OCI-LY3 (cell line): ENCODE results near the gene STOML2.

ENCODE experiments used
- CTCF ChIP-seq: fragments of 200-600, 300-600 bp; sonication (generic); IDR thresholded peaks from 2 replicates; pipeline ENCODE4 v1.5.1; 2014; ENCODE audit warnings: antibody characterized with exemption, low read length, low read depth
- EZH2phosphoT487 ChIP-seq: fragments of 200-600 bp; shearing (Covaris generic); IDR thresholded peaks from 2 replicates; pipeline ENCODE4 v1.6.1; 2018; ENCODE audit warnings: antibody characterized with exemption, mixed run types, low read depth

GRCh38 chr9:35089434-35089833, 13.5 kb downstream of the STOML2 start:
- TF ChIP-seq CTCF = no peak
- no peak for TF ChIP-seq EZH2phosphoT487
